AG09309 (cell line): ENCODE measurements around the gene FRY.
A peak's percentile ranks its signal among the peaks of the same experiment; 100 is the strongest.

Source experiments
- DNase-seq: peaks from one replicate; pipeline ENCODE4 v3.0.0-alpha.2; 2010; ENCODE audit warnings: low read depth
- H3K4me3 ChIP-seq: 2 replicates; pipeline ENCODE4 v1.5.1; 2011; ENCODE audit warnings: mild to moderate bottlenecking, low read depth, low read length, moderate library complexity; ENCODE audit not compliant: control insufficient read depth
- TF ChIP-seq, protein P1 (sequence below): IDR thresholded peaks from 2 replicates; pipeline ENCODE4 v1.5.1; 2011; ENCODE audit warnings: mild to moderate bottlenecking, low read depth, low read length, inconsistent platforms; ENCODE audit not compliant: insufficient read depth, control insufficient read depth; ENCODE audit errors: missing control alignments

The FRY gene

GRCh38 chr13:32075170-32075851 is 43.7 kb downstream of the FRY start:
- no peak for DNase-seq
- no peak overlapping the region for H3K4me3 ChIP-seq
- TF ChIP-seq, protein P1, sequence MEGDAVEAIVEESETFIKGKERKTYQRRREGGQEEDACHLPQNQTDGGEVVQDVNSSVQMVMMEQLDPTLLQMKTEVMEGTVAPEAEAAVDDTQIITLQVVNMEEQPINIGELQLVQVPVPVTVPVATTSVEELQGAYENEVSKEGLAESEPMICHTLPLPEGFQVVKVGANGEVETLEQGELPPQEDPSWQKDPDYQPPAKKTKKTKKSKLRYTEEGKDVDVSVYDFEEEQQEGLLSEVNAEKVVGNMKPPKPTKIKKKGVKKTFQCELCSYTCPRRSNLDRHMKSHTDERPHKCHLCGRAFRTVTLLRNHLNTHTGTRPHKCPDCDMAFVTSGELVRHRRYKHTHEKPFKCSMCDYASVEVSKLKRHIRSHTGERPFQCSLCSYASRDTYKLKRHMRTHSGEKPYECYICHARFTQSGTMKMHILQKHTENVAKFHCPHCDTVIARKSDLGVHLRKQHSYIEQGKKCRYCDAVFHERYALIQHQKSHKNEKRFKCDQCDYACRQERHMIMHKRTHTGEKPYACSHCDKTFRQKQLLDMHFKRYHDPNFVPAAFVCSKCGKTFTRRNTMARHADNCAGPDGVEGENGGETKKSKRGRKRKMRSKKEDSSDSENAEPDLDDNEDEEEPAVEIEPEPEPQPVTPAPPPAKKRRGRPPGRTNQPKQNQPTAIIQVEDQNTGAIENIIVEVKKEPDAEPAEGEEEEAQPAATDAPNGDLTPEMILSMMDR: no peak

GRCh38 chr13:32079587-32079986 is 48.0 kb downstream of the FRY start:
- TF ChIP-seq, protein P1: no peak
- H3K4me3 ChIP-seq: no peak overlapping the region
- no peak for DNase-seq

DNA sequence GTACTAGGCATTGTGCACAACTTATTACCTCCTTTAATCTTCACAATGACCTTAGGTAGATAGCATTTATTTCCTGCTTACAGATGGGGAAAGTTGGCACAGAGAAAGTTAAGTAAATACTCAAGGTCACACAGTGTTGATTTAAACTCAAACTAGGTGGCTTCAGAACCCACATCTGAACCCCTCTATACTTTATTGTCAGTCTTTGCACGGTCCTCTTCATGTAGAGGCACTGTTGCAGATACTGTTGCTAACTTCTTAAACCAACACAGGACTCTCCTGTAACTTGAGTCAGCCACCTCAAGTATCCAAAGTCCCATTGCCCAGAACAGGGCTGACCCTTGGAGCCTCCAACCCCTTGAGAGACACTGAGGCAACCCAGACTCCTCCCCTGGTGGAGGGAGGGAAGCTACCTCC is 48.8 kb downstream of the FRY start:
- no peak overlapping the region for H3K4me3 ChIP-seq
- TF ChIP-seq, protein P1: no peak
- DNase-seq: no peak

GRCh38 chr13:32081591-32081990 is 50.0 kb downstream of the FRY start:
- TF ChIP-seq, protein P1: no peak
- H3K4me3 ChIP-seq: no peak overlapping the region
- no peak for DNase-seq

DNA sequence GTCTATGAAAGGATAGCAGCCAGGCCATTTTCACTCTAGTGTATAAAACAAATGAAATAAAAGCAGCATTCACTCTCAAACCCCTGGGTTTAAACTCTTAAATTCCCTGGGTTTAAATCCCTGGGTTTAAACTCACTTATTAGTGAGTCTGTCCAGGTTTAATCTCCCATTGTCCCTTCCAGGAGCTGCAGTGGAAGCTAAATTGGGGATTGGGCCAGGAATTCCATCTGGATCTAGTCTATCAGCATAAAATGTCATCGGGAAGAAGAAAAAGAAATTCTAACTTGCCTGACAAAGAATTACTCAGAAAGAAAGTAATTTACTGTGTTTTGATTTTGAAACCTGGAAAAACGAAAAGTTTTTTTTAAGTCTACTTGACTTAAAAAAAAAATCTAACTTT is 54.8 kb downstream of the FRY start:
- DNase-seq: peak; percentile 10
- TF ChIP-seq, protein P1: no peak
- H3K4me3 ChIP-seq: no peak overlapping the region

GRCh38 chr13:32086791-32087441 is 55.3 kb downstream of the FRY start:
- H3K4me3 ChIP-seq: no peak overlapping the region
- TF ChIP-seq, protein P1: no peak
- no peak for DNase-seq
